K562 (cell line): ENCODE data around the gene ARMC9. TPM values are rescaled to one million over a fixed set of nuclear protein-coding genes. Genes with fewer than 3 reads are reported as not detected.

Experiments
- ATAC-seq: fragments of 200-7000 bp; cut with Tn5 transposase; 3 replicates; pipeline ENCODE4 v1.9.1; 2020; ENCODE audit warnings: moderate library complexity
- BruUV-seq: library from RNA; stranded (reverse); fragments of 400-500 nt; replicated peaks from 2 replicates; lab custom pipeline; 2021; lab: Mats Ljungman, UMichigan
- CTCF ChIA-PET: fragments of 300-600 bp; formaldehyde crosslinking; extraction: SDS; loops from one replicate; lab custom pipeline; 2021; ENCODE audit warnings: low intra/inter-chr PET ratio; lab: Yijun Ruan, JAX
- POLR2A ChIA-PET: fragments of 300-600, 350-650 bp; sonication (Branson Sonifier 250); formaldehyde crosslinking; extraction: SDS; loops from one replicate; lab custom pipeline; 2021; ENCODE audit warnings: antibody characterized with exemption, inconsistent platforms; lab: Yijun Ruan, JAX
- DNase-seq, 4 experiments: peaks; one replicate each; pipeline versions ENCODE4 v3.0.0 to v3.0.0-alpha.2; 2011 to 2018; ENCODE audit warnings: low spot score in 3 of 4, mixed read lengths in 3 of 4; ENCODE audit errors: extremely low read depth in 1 of 4
- FAIRE-seq: peaks from 2 replicates; lab custom pipeline; 2011; peaks lifted over from hg19 to GRCh38; lab: Jason Lieb, UNC
- H2AFZ ChIP-seq: 2 replicates; pipeline ENCODE4 v1.6.0; 2011; ENCODE audit warnings: low read depth, low read length, control low read depth, inconsistent platforms
- H3K27ac ChIP-seq: fragments of 200-600 bp; 3 replicates; pipeline ENCODE4 v1.8.0; 2011; ENCODE audit warnings: low read depth, mild to moderate bottlenecking, control low read depth, inconsistent platforms, low read length, moderate library complexity, mixed read lengths; ENCODE audit errors: extremely low read depth
- H3K27me3 ChIP-seq, 2 experiments: fragments of 300-600 bp in 1 of 2; 2 replicates in 1 of 2; 3 replicates in 1 of 2; pipeline versions ENCODE4 v1.6.0 to v1.8.0; 2011; ENCODE audit warnings: inconsistent platforms in 2 of 2, low read length in 2 of 2, mild to moderate bottlenecking in 1 of 2, mixed read lengths in 1 of 2, moderate library complexity in 1 of 2; ENCODE audit not compliant: control insufficient read depth in 2 of 2, insufficient read depth in 2 of 2
- H3K36me3 ChIP-seq: fragments of 300-600 bp; 3 replicates; pipeline ENCODE4 v1.8.0; 2011; ENCODE audit warnings: mild to moderate bottlenecking, low read length, inconsistent platforms; ENCODE audit not compliant: control insufficient read depth, insufficient read depth
- H3K4me1 ChIP-seq, 2 experiments: fragments of 200-600 bp in 1 of 2; replicated peaks in 1 of 2; 2 replicates in 1 of 2; 3 replicates in 1 of 2; pipeline versions ENCODE4 v1.5.1 to v1.8.0; 2011; ENCODE audit warnings: inconsistent platforms in 2 of 2, low read length in 2 of 2, mild to moderate bottlenecking in 1 of 2, mixed read lengths in 1 of 2, moderate library complexity in 1 of 2; ENCODE audit not compliant: control insufficient read depth in 2 of 2, insufficient read depth in 2 of 2
- H3K4me2 ChIP-seq: 2 replicates; pipeline ENCODE4 v1.6.1; 2011; ENCODE audit warnings: low read length, control low read depth, inconsistent platforms, mixed read lengths; ENCODE audit not compliant: insufficient read depth
- H3K4me3 ChIP-seq: fragments of 200-600 bp; sonication (generic), shearing (Covaris generic); 2 replicates; pipeline ENCODE4 v1.5.1; 2016; ENCODE audit warnings: control low read depth, inconsistent platforms
- H3K79me2 ChIP-seq: fragments of 200-600 bp; 3 replicates; pipeline ENCODE4 v1.8.0; 2011; ENCODE audit warnings: low read length, inconsistent platforms; ENCODE audit not compliant: control insufficient read depth, insufficient read depth
- H3K9ac ChIP-seq, 2 experiments: 2 replicates each; pipeline versions ENCODE4 v1.6.0 to v1.6.1; 2011; ENCODE audit warnings: low read depth in 2 of 2, low read length in 2 of 2, control low read depth in 1 of 2, inconsistent platforms in 1 of 2, mild to moderate bottlenecking in 1 of 2, mixed read lengths in 1 of 2; ENCODE audit not compliant: insufficient read depth in 1 of 2
- H3K9me1 ChIP-seq: one replicate; pipeline ENCODE4 v1.6.0; 2011; ENCODE audit warnings: inconsistent platforms, mild to moderate bottlenecking, low read length, moderate library complexity; ENCODE audit not compliant: control insufficient read depth, insufficient read depth
- H3K9me3 ChIP-seq: replicated peaks from 2 replicates; pipeline ENCODE4 v1.5.1; 2011; ENCODE audit warnings: low read depth, low read length, inconsistent platforms; ENCODE audit not compliant: control insufficient read depth, insufficient read depth
- H4K20me1 ChIP-seq: replicated peaks from 2 replicates; pipeline ENCODE4 v1.6.1; 2011; ENCODE audit warnings: low read length, inconsistent platforms, mixed read lengths; ENCODE audit not compliant: control insufficient read depth, insufficient read depth
- BRCA1 ChIP-seq, 2 experiments: fragments of 450-650 bp in 1 of 2; sonication (generic) in 1 of 2; formaldehyde crosslinking in 1 of 2; IDR thresholded peaks; 2 replicates each; pipeline versions ENCODE4 v1.5.0 to v1.6.1; 2017 to 2020; ENCODE audit warnings: mild to moderate bottlenecking in 1 of 2, missing genetic modification reagents in 1 of 2
- ETV6 ChIP-seq, 3 experiments: fragments of 150-350 bp in 1 of 3; sonication (generic) in 1 of 3; formaldehyde crosslinking in 1 of 3; IDR thresholded peaks; 2 replicates each; pipeline versions ENCODE4 v1.6.1 to v1.8.0; 2014 to 2022; ENCODE audit warnings: borderline replicate concordance in 2 of 3, low read depth in 2 of 3, antibody characterized with exemption in 1 of 3, low read length in 1 of 3, mild to moderate bottlenecking in 1 of 3, missing genetic modification reagents in 1 of 3
- GATAD2A ChIP-seq: fragments of 450-650 bp; IDR thresholded peaks from 2 replicates; pipeline ENCODE4 v1.6.1; 2017
- MAFK ChIP-seq: IDR thresholded peaks from 2 replicates; pipeline ENCODE4 v1.6.1; 2011; ENCODE audit warnings: low read length, improper control_type of control experiment
- NR1H2 ChIP-seq: sonication (generic); formaldehyde crosslinking; IDR thresholded peaks from 2 replicates; pipeline ENCODE4 v1.4.0; 2020; ENCODE audit warnings: mild to moderate bottlenecking, missing genetic modification reagents
- TRIM28 ChIP-seq: fragments of 450-650 bp; IDR thresholded peaks from 2 replicates; pipeline ENCODE4 v1.6.1; 2017
- XRCC4 ChIP-seq: IDR thresholded peaks from one replicate; pipeline ENCODE4 v1.6.1; 2011; ENCODE audit not compliant: insufficient read depth, insufficient read length; ENCODE audit errors: extremely low read depth
- ZBTB40 ChIP-seq, 2 experiments: fragments of 450-650 bp in 1 of 2; sonication (generic) in 1 of 2; formaldehyde crosslinking in 1 of 2; IDR thresholded peaks; 2 replicates each; pipeline versions ENCODE4 v1.7.1 to v1.9.0; 2016 to 2022; ENCODE audit warnings: inconsistent platforms in 1 of 2, mild to moderate bottlenecking in 1 of 2, missing genetic modification reagents in 1 of 2
- ZBTB43 ChIP-seq: sonication (generic); formaldehyde crosslinking; IDR thresholded peaks from 2 replicates; pipeline ENCODE4 v1.8.0; 2023; ENCODE audit warnings: mild to moderate bottlenecking, missing genetic modification reagents
- ZNF408 ChIP-seq: fragments of 250-450 bp; sonication (Bioruptor Pico); IDR thresholded peaks from 2 replicates; pipeline ENCODE4 v1.4.0; 2020; ENCODE audit warnings: low read depth, mild to moderate bottlenecking, moderate library complexity
- WGBS: fragments of 100-300 bp; shearing (Covaris generic); methylation state at CpG from one replicate; pipeline ENCODE4 v1.1.6; 2016; ENCODE audit warnings: low coverage, mixed read lengths; ENCODE audit not compliant: insufficient coverage; ENCODE audit errors: missing lambda C conversion rate; 5-methylcytosine and 5-hydroxymethylcytosine counted together
- in situ Hi-C: fragments of 300-500 bp; cut with MboI; formaldehyde crosslinking; loops from 4 replicates; pipeline ENCODE4 v1.15.0; 2018; ENCODE audit warnings: inconsistent platforms, mixed read lengths
- intact Hi-C: fragments of 100-400 bp; cut with micrococcal nuclease; formaldehyde crosslinking; loops from 2 replicates; pipeline ENCODE4 v1.14.2; 2022
- polyA plus RNA-seq, 8 experiments: library from polyadenylated mRNA; depleted of rRNA in 4 of 8; stranded (reverse) in 5 of 8; unstranded in 3 of 8; fragments of >200 nt; fragmentation: Nextera tagmentation in 2 of 8; fragmentation: Illumina TruSeq in 1 of 8; extraction: Ambion mirVana in 2 of 8; extraction: Trizol in 1 of 8; gene quantifications; 2 replicates each; pipeline versions ENCODE4 v1.2.1 to v1.2.3, GENCODE V29; 2011 to 2014; ENCODE audit warnings: inconsistent platforms in 1 of 8, missing spikeins in 1 of 8
- total RNA-seq, 7 experiments: library from RNA; depleted of rRNA in 6 of 7; stranded (reverse); fragments of >200 nt in 6 of 7; fragmentation: Illumina TruSeq in 2 of 7; extraction: Trizol in 2 of 7; gene quantifications; 2 replicates each; pipeline versions ENCODE4 v1.2.1 to v1.2.3, GENCODE V29; 2011 to 2021; ENCODE audit warnings: low replicate concordance in 1 of 7

ARMC9 gene
- total and polyA plus RNA-seq, 9 of the 15 experiments (the other 6 are each of a cell fraction or from before 2014, with no cell fraction given): 0.36 to 2.3 (median 1.1) TPM

GRCh38 chr2:231421051-231421580 lies 222.7 kb downstream of the ARMC9 start:
- no peak overlapping the region for H2AFZ ChIP-seq
- H3K4me1 ChIP-seq: peaks cover 0 to 4% of the 10 kb centered on the region in 2 experiments; a peak in 2 of 5 replicates
- WGBS: 3% methylated on average over 9 of the region's 9 CpGs
- H3K9me1 ChIP-seq: no peaks in the 10 kb centered on the region
- in situ Hi-C loops (no loop called here), intact Hi-C loops (no loop called here)
- H3K9me3 ChIP-seq: no peaks in the 10 kb centered on the region
- ChIA-PET POLR2A (no interaction called here), CTCF (no interaction called here)
- peaks cover 6 to 36% of the 10 kb centered on the region in 2 experiments; a peak in 4 of 5 replicates for H3K27me3 ChIP-seq
- FAIRE-seq: no peak
- no peak overlapping the region for H3K4me2 ChIP-seq
- no peaks in the 10 kb centered on the region for H4K20me1 ChIP-seq
- no peaks in the 10 kb centered on the region for H3K79me2 ChIP-seq
- no peak overlapping the region for H3K9ac ChIP-seq
- no TSS peak for BruUV-seq
- H3K36me3 ChIP-seq: no peaks in the 10 kb centered on the region
- H3K27ac ChIP-seq: no peak overlapping the region
- DNase-seq: no peak
- H3K4me3 ChIP-seq: no peak overlapping the region
- ATAC-seq: no peak
- no peak for TF ChIP-seq NR1H2 (CRISPR knock-in tag)
- no peak for TF ChIP-seq TRIM28
- no peak for TF ChIP-seq GATAD2A
- TF ChIP-seq ZNF408 (CRISPR knock-in tag): no peak
- TF ChIP-seq ZBTB40 (IDR thresholded peaks at IDR 0.05): no peak
- TF ChIP-seq ZBTB40 (CRISPR knock-in tag; IDR thresholded peaks at IDR 0.05): no peak
- TF ChIP-seq ETV6 (IDR thresholded peaks at IDR 0.05; ENCODE audit: borderline replicate concordance in 1 of 2, low read depth in 2 of 2, low read length in 1 of 2): no peak
- TF ChIP-seq ETV6 (CRISPR knock-in tag; IDR thresholded peaks at IDR 0.05; ENCODE audit: borderline replicate concordance): no peak
- no peak for TF ChIP-seq XRCC4
- TF ChIP-seq BRCA1 (IDR thresholded peaks at IDR 0.05): no peak
- TF ChIP-seq BRCA1 (CRISPR knock-in tag; IDR thresholded peaks at IDR 0.05): no peak
- TF ChIP-seq MAFK: no peak
- TF ChIP-seq ZBTB43 (CRISPR knock-in tag): no peak
